Superior temporal gyrus (tissue), 1 donor: Measurements from ENCODE around the gene PANK2.
"Not testable (repeated sequence)": the region's sequence is repeated elsewhere in the genome, so short reads cannot be mapped to it uniquely, and the experiment has no call there.

ENCODE experiments used
- DNase-seq: peaks from one replicate; pipeline ENCODE4 v3.0.0-alpha.2; 2016; ENCODE audit errors: extremely low spot score

Gene PANK2

GRCh38 chr20:3927486-3928291 is 38.5 kb downstream of the PANK2 start:
- DNase-seq: no peak

- no peak for DNase-seq
Observed at GRCh38 chr20:3929713-3930060, 40.5 kb downstream of the PANK2 start.

- DNase-seq: no peak
Observed at GRCh38 chr20:3930265-3931206, 41.3 kb downstream of the PANK2 start.

- DNase-seq: no peak
Observed at GRCh38 chr20:3931664-3932063, 42.5 kb downstream of the PANK2 start.

- no peak for DNase-seq
Observed at GRCh38 chr20:3932277-3932676, 43.1 kb downstream of the PANK2 start.

GRCh38 chr20:3932681-3933080 is 43.5 kb downstream of the PANK2 start:
- peak; percentile 58 for DNase-seq

- DNase-seq: no peak
Observed at GRCh38 chr20:3933218-3933617, 44.0 kb downstream of the PANK2 start.

- DNase-seq: no peak
Observed at GRCh38 chr20:3934624-3935023, 45.4 kb downstream of the PANK2 start.

GRCh38 chr20:3935295-3935955 is 46.2 kb downstream of the PANK2 start:
- peak; percentile 63 for DNase-seq

GRCh38 chr20:3935956-3936340 is 46.8 kb downstream of the PANK2 start:
- DNase-seq: no peak

GRCh38 chr20:3937618-3938017 is 48.4 kb downstream of the PANK2 start:
- DNase-seq: no peak

GRCh38 chr20:3940905-3941304 is 51.7 kb downstream of the PANK2 start:
- DNase-seq: no peak

- DNase-seq: not testable (repeated sequence)
Observed at GRCh38 chr20:3946666-3947065, 57.5 kb downstream of the PANK2 start.

GRCh38 chr20:3964719-3965118 is 75.5 kb downstream of the PANK2 start:
- no peak for DNase-seq

- no peak for DNase-seq
Observed at GRCh38 chr20:3966571-3966970, 77.4 kb downstream of the PANK2 start.

- DNase-seq: no peak
Observed at GRCh38 chr20:3970016-3970415, 80.8 kb downstream of the PANK2 start.

- DNase-seq: no peak
Observed at GRCh38 chr20:3971145-3971544, 82.0 kb downstream of the PANK2 start.

GRCh38 chr20:3972161-3972560 is 83.0 kb downstream of the PANK2 start:
- no peak for DNase-seq

- DNase-seq: not testable (repeated sequence)
Observed at GRCh38 chr20:3972631-3973030, 83.4 kb downstream of the PANK2 start.

GRCh38 chr20:3973705-3974104 is 84.5 kb downstream of the PANK2 start:
- no peak for DNase-seq

GRCh38 chr20:3976511-3976910 is 87.3 kb downstream of the PANK2 start:
- DNase-seq: no peak
